GM21619 (cell line): Measurements from ENCODE around the gene RPS19.
"Not testable (repeated sequence)": the region's sequence is repeated elsewhere in the genome, so short reads cannot be mapped to it uniquely, and the experiment has no call there.

Source experiments
- ATAC-seq: cut with Tn5 transposase; IDR thresholded peaks from one replicate; pipeline ENCODE4 v1.9.1; 2021; ENCODE audit not compliant: unreplicated experiment

Gene RPS19

DNA sequence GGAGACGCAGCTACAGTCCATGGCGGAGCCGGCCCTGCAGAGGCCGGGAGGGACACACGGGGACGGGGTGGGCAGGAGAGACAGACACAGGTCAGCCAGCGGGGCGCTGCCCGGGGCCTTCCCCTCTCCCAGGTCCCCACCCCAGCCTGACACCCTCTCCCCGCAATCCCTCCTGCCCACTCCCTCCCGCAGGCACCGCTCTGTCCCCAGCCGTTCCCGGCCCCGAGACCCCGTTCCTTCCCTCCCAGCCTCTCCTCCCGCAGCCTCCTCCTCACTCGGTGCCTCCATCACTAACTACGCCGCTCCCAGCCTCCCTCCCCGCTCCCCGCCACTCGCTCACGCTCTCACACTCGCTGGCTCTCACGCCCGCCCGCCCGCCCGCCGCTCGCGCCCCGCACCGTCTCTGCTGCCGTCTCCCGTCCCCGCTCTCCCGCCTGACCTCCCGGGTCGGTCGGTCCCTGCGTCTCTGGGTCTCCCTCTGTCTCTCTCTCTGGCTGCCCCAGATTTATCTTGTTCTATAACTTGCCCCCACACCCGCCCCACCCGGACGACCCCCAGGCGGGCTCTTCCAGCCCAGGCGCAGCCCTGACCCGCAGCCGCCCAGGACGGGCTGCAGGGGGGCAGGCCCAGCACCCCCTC, 53.0 kb downstream of the RPS19 start:
- no peak for ATAC-seq

DNA sequence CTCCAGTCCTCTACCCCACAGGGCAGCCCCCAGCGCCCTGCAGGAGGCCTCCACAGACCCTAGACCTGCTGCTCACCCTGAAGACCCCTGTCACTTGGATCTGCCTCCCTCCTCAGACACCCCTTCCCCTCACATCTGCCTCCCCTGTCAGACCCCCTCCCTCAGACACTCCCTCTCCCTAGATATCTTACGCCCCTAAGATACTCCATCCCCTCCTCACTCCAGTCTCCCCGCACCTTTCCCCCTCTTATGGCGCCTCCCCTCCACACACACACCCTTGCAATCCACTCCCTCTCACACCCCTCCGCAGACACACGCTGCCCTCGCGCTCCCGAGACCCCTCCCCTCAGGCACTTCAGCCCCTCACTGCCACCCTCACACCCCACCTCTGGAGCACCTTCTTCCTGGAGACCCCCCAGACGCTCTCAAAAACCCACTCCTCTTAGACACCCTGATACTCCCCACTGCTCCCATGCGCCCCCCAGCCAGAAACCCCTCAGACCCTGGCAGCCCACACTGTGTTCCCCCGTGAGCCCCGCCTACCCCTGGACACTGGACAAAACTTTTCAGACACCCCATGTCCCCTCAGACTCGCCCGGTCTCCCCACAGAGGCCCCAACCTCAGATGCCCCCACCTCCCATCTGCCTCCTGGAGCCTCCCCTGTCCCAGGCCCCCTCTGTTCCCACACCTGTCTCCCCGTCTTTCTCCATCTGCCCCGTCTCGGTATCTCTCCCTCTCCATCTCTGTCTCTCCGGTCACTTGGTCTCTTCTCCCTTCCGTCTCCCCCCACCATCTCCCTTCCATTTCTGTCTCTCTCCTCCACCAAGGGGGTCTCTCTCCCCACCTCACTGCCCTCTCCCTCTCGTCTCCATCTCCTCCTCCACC, 53.7 kb downstream of the RPS19 start:
- no peak for ATAC-seq

GRCh38 chr19:41914424-41914834, 54.4 kb downstream of the RPS19 start:
- ATAC-seq = not testable (repeated sequence)

- ATAC-seq = no peak
Measured at GRCh38 chr19:41915021-41915775, 55.1 kb downstream of the RPS19 start.

GRCh38 chr19:41915776-41916414, 55.8 kb downstream of the RPS19 start:
- no peak for ATAC-seq

DNA sequence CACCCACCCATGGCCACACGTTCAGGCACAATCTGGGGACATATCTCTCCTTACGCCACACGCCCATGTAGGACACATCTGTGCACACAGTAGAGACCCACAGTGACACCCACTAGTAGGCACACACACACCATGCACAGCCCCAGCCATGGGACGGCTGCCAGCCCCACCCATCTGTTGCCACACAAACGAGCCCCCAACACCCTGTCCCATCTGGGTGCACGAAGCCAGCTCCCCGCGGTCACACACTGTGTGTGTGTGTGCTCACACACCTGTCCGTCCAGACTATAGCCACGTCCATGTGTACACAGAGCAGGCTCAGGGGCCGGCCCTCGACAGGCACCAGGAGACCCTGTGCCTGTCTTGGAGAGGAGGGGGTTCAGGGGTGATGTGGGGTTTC, 57.6 kb downstream of the RPS19 start:
- ATAC-seq = no peak

DNA sequence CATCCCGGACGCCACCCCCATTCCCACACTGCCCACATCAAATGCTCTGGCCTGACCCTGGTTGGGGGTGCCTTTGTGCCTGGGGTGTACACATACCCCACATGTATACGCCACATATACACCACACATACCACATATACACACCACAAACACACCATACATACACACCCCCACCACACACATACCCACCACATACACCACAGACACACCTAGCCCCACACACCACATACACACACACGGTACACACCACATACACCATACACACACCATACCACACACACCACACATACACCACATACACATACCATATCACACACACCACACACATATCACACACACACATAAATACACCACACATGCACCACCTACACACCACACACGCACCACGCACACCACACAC, 58.0 kb downstream of the RPS19 start:
- no peak for ATAC-seq

DNA sequence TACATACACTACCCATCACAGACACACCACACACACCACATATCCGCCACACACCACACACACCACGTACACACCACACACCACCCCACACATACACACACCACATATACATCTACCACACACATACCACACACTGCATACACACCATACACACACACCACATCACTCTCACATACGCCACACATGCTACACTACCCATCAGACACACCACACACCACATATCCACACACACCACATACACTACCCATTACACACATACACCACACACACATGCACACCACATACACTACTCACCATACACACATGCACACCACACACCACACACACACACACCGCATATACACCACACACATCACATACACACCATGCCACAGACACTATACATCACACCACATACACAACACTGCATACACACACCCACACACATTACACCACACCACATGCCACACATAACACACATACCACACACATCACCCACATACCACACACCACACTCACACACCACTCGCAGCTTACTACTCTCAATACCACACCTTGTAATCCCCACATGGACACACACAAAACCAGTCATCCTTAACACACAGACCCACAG, 58.7 kb downstream of the RPS19 start:
- ATAC-seq = no peak

GRCh38 chr19:41919948-41920712, 60.1 kb downstream of the RPS19 start:
- ATAC-seq = no peak

GRCh38 chr19:41920882-41921576, 61.0 kb downstream of the RPS19 start:
- ATAC-seq = no peak

GRCh38 chr19:41921577-41922576, 61.8 kb downstream of the RPS19 start:
- no peak for ATAC-seq
